Mesothelial cell of epicardium (in vitro differentiated cells): ENCODE results near the gene KCNH1. TPM values are rescaled to one million over a fixed set of nuclear protein-coding genes. Genes with fewer than 3 reads are reported as not detected.

ENCODE experiments used
- DNase-seq, 2 experiments: peaks; one replicate each; pipeline ENCODE4 v3.0.0; 2021; ENCODE audit warnings: low spot score in 2 of 2; ENCODE audit not compliant: unreplicated experiment in 2 of 2
- H3K27ac Mint-ChIP-seq: 2 replicates; pipeline ENCODE4 v1.8.0; 2021; ENCODE audit warnings: mixed read lengths
- H3K27me3 Mint-ChIP-seq: 2 replicates; pipeline ENCODE4 v1.8.0; 2021; ENCODE audit warnings: low read depth, mixed read lengths
- H3K36me3 Mint-ChIP-seq: 2 replicates; pipeline ENCODE4 v1.8.0; 2021; ENCODE audit warnings: mixed read lengths
- H3K4me1 Mint-ChIP-seq: 2 replicates; pipeline ENCODE4 v1.8.0; 2021; ENCODE audit warnings: mixed read lengths
- H3K4me3 Mint-ChIP-seq: 2 replicates; pipeline ENCODE4 v1.8.0; 2021; ENCODE audit warnings: mild to moderate bottlenecking, moderate library complexity, mixed read lengths
- H3K9me3 Mint-ChIP-seq: 2 replicates; pipeline ENCODE4 v1.8.0; 2021; ENCODE audit warnings: mixed read lengths
- total RNA-seq: library from RNA; stranded (reverse); gene quantifications from 3 replicates; pipeline ENCODE4 v1.2.1, GENCODE V29; 2021
- TF ChIP-seq, protein P1 (sequence below): fragments of 200-600 bp; sonication (generic); IDR thresholded peaks from one replicate; pipeline ENCODE4 v1.5.0; 2021; ENCODE audit warnings: antibody characterized with exemption; ENCODE audit not compliant: unreplicated experiment

The KCNH1 gene
- total RNA-seq, 1 donor from 2014 or later: 0.34 TPM

DNA sequence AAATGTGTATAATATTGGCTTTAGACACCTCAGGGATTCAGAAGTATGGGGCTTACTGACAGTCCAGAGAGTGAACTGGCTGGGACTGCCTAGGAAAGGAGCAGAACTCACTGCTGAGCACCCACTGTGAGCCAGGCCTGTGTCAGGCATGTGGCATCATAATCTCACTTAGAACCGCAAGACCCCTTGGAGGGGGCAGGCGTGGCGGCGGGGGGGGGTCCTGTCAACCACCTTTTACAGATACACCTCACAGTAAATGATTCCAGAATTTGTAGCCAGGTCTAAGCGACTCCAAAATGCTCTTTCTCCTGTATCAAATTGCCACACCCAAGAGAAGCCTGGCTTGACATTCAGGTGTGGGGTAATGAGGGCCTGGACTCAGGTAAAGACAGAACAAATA, 235.5 kb downstream of the KCNH1 start:
- TF ChIP-seq, protein P1, sequence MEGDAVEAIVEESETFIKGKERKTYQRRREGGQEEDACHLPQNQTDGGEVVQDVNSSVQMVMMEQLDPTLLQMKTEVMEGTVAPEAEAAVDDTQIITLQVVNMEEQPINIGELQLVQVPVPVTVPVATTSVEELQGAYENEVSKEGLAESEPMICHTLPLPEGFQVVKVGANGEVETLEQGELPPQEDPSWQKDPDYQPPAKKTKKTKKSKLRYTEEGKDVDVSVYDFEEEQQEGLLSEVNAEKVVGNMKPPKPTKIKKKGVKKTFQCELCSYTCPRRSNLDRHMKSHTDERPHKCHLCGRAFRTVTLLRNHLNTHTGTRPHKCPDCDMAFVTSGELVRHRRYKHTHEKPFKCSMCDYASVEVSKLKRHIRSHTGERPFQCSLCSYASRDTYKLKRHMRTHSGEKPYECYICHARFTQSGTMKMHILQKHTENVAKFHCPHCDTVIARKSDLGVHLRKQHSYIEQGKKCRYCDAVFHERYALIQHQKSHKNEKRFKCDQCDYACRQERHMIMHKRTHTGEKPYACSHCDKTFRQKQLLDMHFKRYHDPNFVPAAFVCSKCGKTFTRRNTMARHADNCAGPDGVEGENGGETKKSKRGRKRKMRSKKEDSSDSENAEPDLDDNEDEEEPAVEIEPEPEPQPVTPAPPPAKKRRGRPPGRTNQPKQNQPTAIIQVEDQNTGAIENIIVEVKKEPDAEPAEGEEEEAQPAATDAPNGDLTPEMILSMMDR: no peak
- Mint-ChIP-seq H3K4me1 (no peaks in the 10 kb centered on the region), H3K36me3 (no peaks in the 10 kb centered on the region), H3K27ac (no peak overlapping the region), H3K9me3 (peaks cover 22% of the 10 kb centered on the region), H3K27me3 (peaks cover 33% of the 10 kb centered on the region), H3K4me3 (no peak overlapping the region)
- DNase-seq: no peak

DNA sequence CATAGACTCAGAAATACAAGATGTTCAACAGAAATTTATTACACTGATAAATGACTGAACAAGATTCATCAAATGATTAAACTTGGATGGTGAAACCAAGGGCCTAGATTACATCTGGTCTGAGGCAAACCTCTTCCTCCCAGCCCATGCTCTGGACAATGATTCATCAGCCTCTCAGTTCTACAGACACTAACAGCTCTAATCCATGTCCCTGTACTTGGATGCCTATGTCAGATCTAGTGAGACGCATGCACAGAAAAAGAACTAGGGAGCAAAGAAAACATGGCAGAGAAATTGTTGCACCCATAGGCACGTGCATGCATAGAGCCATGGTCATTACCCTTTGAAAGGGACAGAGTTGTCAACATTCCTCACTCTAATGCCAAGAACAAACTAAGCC, 250.1 kb downstream of the KCNH1 start:
- no peak overlapping the region for H3K27ac Mint-ChIP-seq
- TF ChIP-seq, protein P1: no peak
- DNase-seq: no peak
- H3K36me3 Mint-ChIP-seq: no peaks in the 10 kb centered on the region
- peaks cover 7% of the 10 kb centered on the region for H3K9me3 Mint-ChIP-seq
- peaks cover 16% of the 10 kb centered on the region for H3K27me3 Mint-ChIP-seq
- H3K4me3 Mint-ChIP-seq: no peak overlapping the region
- H3K4me1 Mint-ChIP-seq: no peaks in the 10 kb centered on the region

- TF ChIP-seq, protein P1: no peak
- Mint-ChIP-seq H3K27ac (no peak overlapping the region), H3K9me3 (peaks cover 13% of the 10 kb centered on the region), H3K36me3 (no peaks in the 10 kb centered on the region), H3K27me3 (peaks cover 12% of the 10 kb centered on the region), H3K4me3 (no peak overlapping the region), H3K4me1 (no peaks in the 10 kb centered on the region)
- DNase-seq: no peak
Observed at GRCh38 chr1:210882414-210883221, 251.3 kb downstream of the KCNH1 start.

GRCh38 chr1:210878564-210878963, 255.4 kb downstream of the KCNH1 start:
- Mint-ChIP-seq H3K27ac (no peak overlapping the region), H3K9me3 (peaks cover 13% of the 10 kb centered on the region), H3K4me1 (no peaks in the 10 kb centered on the region), H3K36me3 (no peaks in the 10 kb centered on the region), H3K27me3 (peaks cover 6% of the 10 kb centered on the region), H3K4me3 (no peak overlapping the region)
- DNase-seq: no peak
- TF ChIP-seq, protein P1: no peak

DNA sequence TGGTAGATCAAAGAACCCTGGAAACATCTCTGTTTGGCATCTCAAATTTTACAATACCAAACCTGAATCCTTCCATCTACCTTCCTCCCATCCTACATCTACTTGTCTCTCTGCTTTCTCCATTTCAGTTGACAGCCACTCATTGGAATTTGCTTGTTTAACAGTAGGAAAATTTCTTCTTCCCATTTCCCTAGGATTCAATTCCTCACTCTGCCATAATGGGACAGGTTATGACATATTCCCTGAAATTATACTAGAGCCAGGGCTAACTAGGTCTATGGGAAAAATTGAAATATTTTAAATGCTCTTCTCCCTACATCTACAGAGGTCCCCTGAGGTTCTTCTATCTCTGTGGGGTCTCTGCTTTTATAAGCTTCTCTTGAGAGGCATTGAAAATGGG, 257.7 kb downstream of the KCNH1 start:
- Mint-ChIP-seq H3K4me1 (no peaks in the 10 kb centered on the region), H3K36me3 (no peaks in the 10 kb centered on the region), H3K27ac (no peak overlapping the region), H3K27me3 (peaks cover 6% of the 10 kb centered on the region), H3K4me3 (no peak overlapping the region), H3K9me3 (peaks cover 20% of the 10 kb centered on the region)
- TF ChIP-seq, protein P1: no peak
- no peak for DNase-seq
